Neural cell (in vitro differentiated cells): ENCODE results near the gene DPF1. TPM values are rescaled to one million over a fixed set of nuclear protein-coding genes. Genes with fewer than 3 reads are reported as not detected.

Source experiments
- H2AFZ ChIP-seq: fragments of 200-600, 300-800 bp; sonication (generic), shearing (Covaris generic); 2 replicates; pipeline ENCODE4 v1.6.0; 2014; ENCODE audit warnings: low read depth, mild to moderate bottlenecking, antibody characterized with exemption, low read length, moderate library complexity
- H3F3A ChIP-seq: fragments of 200-600 bp; shearing (Covaris generic); 2 replicates; pipeline ENCODE4 v1.6.1; 2016; ENCODE audit warnings: mild to moderate bottlenecking, moderate library complexity, mixed read lengths, antibody characterized with exemption, low read length; ENCODE audit not compliant: insufficient read depth, poor library complexity, severe bottlenecking
- H3K27ac ChIP-seq: fragments of 200-600, 300-800 bp; sonication (generic), shearing (Covaris generic); 2 replicates; pipeline ENCODE4 v1.5.1; 2014; ENCODE audit warnings: mild to moderate bottlenecking, low read length, moderate library complexity
- H3K27me3 ChIP-seq: fragments of 300-800, 200-600 bp; sonication (generic), shearing (Covaris generic); 2 replicates; pipeline ENCODE4 v1.6.0; 2014; ENCODE audit warnings: mild to moderate bottlenecking, low read depth, low read length, moderate library complexity; ENCODE audit not compliant: insufficient read depth
- H3K36me3 ChIP-seq: fragments of 300-800, 200-600 bp; sonication (generic), shearing (Covaris generic); 2 replicates; pipeline ENCODE4 v1.5.1; 2014; ENCODE audit warnings: mild to moderate bottlenecking, antibody characterized with exemption, low read length, moderate library complexity; ENCODE audit not compliant: insufficient read depth
- H3K4me2 ChIP-seq: fragments of 300-800, 200-600 bp; sonication (generic), shearing (Covaris generic); 2 replicates; pipeline ENCODE4 v1.6.0; 2014; ENCODE audit warnings: mild to moderate bottlenecking, low read length
- H3K4me3 ChIP-seq: fragments of 300-800, 200-600 bp; sonication (generic), shearing (Covaris generic); 2 replicates; pipeline ENCODE4 v1.5.1; 2014; ENCODE audit warnings: mild to moderate bottlenecking, low read length, moderate library complexity
- H3K79me2 ChIP-seq: fragments of 200-600 bp; shearing (Covaris generic); replicated peaks from 2 replicates; pipeline ENCODE4 v1.6.0; 2014; ENCODE audit warnings: mild to moderate bottlenecking, low read length, moderate library complexity; ENCODE audit not compliant: insufficient read depth
- H3K9ac ChIP-seq: fragments of 300-800, 200-600 bp; sonication (generic), shearing (Covaris generic); 2 replicates; pipeline ENCODE4 v1.6.1; 2016; ENCODE audit warnings: mild to moderate bottlenecking, low read length, mixed read lengths
- H3K9me2 ChIP-seq: fragments of 200-600 bp; shearing (Covaris generic); 2 replicates; pipeline ENCODE4 v1.6.1; 2016; ENCODE audit warnings: mild to moderate bottlenecking, low read length, mixed read lengths; ENCODE audit not compliant: insufficient read depth
- H3K9me3 ChIP-seq: fragments of 200-600, 300-800 bp; sonication (generic), shearing (Covaris generic); 2 replicates; pipeline ENCODE4 v1.6.1; 2016; ENCODE audit warnings: mild to moderate bottlenecking, mixed run types, low read length, moderate library complexity, mixed read lengths
- H4K20me1 ChIP-seq: fragments of 200-600 bp; shearing (Covaris generic); 2 replicates; pipeline ENCODE4 v1.6.1; 2016; ENCODE audit warnings: mild to moderate bottlenecking, mixed run types; ENCODE audit not compliant: insufficient read depth
- EP300 ChIP-seq: fragments of 450-650 bp; conservative IDR thresholded peaks from 2 replicates; pipeline ENCODE4 v1.6.1; 2014; ENCODE audit warnings: antibody characterized with exemption, mild to moderate bottlenecking, moderate library complexity; ENCODE audit not compliant: poor library complexity, severe bottlenecking
- EZH2 ChIP-seq: fragments of 200-600, 300-800 bp; shearing (Covaris generic), sonication (generic); IDR thresholded peaks from 2 replicates; pipeline ENCODE4 v1.6.1; 2014; ENCODE audit warnings: antibody characterized with exemption, low read length, borderline replicate concordance, mild to moderate bottlenecking; ENCODE audit not compliant: insufficient read depth, poor library complexity, severe bottlenecking
- MXI1 ChIP-seq: fragments of 450-650 bp; conservative IDR thresholded peaks from 2 replicates; pipeline ENCODE4 v1.6.1; 2014; ENCODE audit warnings: antibody characterized with exemption, mild to moderate bottlenecking; ENCODE audit not compliant: poor library complexity, severe bottlenecking
- POLR2AphosphoS5 ChIP-seq: IDR thresholded peaks from 2 replicates; pipeline ENCODE4 v1.6.1; 2012
- RAD21 ChIP-seq: fragments of 450-650 bp; conservative IDR thresholded peaks from 2 replicates; pipeline ENCODE4 v1.6.1; 2014; ENCODE audit warnings: antibody characterized with exemption, mild to moderate bottlenecking, moderate library complexity
- SMC3 ChIP-seq: fragments of 450-650 bp; conservative IDR thresholded peaks from 2 replicates; pipeline ENCODE4 v1.6.1; 2014; ENCODE audit warnings: antibody characterized with exemption, mild to moderate bottlenecking, moderate library complexity; ENCODE audit not compliant: poor library complexity
- TAF1 ChIP-seq: IDR thresholded peaks from 2 replicates; pipeline ENCODE4 v1.6.1; 2012; ENCODE audit warnings: low read depth
- polyA plus RNA-seq: library from polyadenylated mRNA; depleted of rRNA; stranded (reverse); fragments of >200 nt; gene quantifications from 2 replicates; pipeline ENCODE4 v1.2.3, GENCODE V29; 2014
- TF ChIP-seq, protein P1 (sequence below): fragments of 450-650 bp; IDR thresholded peaks from 2 replicates; pipeline ENCODE4 v1.5.1; 2014; ENCODE audit warnings: antibody characterized with exemption, mild to moderate bottlenecking, moderate library complexity; ENCODE audit not compliant: poor library complexity, severe bottlenecking
- TF ChIP-seq, protein P2 (sequence below): IDR thresholded peaks from 2 replicates; pipeline ENCODE4 v1.6.1; 2012; ENCODE audit warnings: borderline replicate concordance

DPF1 gene
- polyA plus RNA-seq, 1 donor from 2014 or later = 118 TPM

DNA sequence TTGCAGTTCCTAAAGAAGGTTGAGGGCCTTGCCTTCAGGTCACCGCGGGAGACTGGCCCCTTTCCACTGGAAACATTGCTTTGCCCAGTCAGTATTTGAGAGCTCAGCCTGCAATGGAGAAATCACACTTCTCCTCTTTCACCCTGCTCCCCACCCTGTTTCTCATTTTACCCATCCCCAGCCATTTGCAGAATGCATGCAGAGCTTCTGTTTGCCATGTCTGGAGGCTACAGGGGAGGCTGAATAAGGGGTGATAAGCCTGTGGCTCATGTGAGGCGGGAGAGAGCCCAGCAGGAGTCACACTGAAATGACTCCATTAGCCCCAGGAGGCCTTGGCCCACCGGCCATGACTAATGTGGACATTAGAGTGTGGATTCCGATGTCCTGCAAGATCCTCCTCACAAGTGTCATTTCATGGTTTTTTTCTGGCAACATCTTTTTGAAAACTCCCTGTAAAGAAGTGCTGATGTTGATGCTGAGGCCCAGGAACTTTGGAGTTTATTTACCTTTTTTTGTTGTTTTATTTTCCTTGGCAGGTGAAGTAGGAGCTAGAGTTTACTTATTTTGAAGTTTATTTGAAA, 46.7 kb upstream of the DPF1 start:
- H3K27ac ChIP-seq = no peak overlapping the region
- no peaks in the 10 kb centered on the region for H4K20me1 ChIP-seq
- no peaks in the 10 kb centered on the region for H3K79me2 ChIP-seq

DNA sequence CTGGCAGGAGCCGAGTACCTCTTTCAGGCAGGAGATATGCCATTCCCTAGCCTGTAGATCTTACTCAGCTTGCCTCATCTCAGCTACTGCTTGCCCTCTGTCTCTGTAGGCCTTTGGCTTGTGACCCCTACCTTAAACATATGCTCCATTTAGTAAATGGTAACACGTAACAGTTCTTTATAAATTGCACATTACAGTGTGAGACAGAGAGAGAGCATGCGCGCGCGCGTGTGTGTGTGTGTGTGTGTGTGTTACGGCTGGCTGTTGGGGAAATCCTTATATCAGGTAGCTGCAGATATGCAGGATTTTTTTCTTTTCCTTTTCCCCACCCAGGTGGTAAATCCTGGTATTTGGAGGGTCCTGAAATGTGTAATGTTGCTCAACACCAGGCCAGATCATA, 44.5 kb upstream of the DPF1 start:
- H3K27me3 ChIP-seq = no peaks in the 10 kb centered on the region
- H3K36me3 ChIP-seq = no peaks in the 10 kb centered on the region
- H4K20me1 ChIP-seq = no peaks in the 10 kb centered on the region
- no peak overlapping the region for H3K9ac ChIP-seq
- H3F3A ChIP-seq = no peaks in the 10 kb centered on the region
- no peak overlapping the region for H3K4me3 ChIP-seq
- H3K27ac ChIP-seq = no peak overlapping the region
- no peak overlapping the region for H3K4me2 ChIP-seq
- H2AFZ ChIP-seq = no peak overlapping the region
- H3K79me2 ChIP-seq = no peaks in the 10 kb centered on the region
- H3K9me3 ChIP-seq = no peaks in the 10 kb centered on the region
- TF ChIP-seq EP300 (no peak), POLR2AphosphoS5 (no peak), SMC3 (no peak), TAF1 (no peak), EZH2 (no peak), RAD21 (no peak), MXI1 (no peak)
- TF ChIP-seq, protein P1, sequence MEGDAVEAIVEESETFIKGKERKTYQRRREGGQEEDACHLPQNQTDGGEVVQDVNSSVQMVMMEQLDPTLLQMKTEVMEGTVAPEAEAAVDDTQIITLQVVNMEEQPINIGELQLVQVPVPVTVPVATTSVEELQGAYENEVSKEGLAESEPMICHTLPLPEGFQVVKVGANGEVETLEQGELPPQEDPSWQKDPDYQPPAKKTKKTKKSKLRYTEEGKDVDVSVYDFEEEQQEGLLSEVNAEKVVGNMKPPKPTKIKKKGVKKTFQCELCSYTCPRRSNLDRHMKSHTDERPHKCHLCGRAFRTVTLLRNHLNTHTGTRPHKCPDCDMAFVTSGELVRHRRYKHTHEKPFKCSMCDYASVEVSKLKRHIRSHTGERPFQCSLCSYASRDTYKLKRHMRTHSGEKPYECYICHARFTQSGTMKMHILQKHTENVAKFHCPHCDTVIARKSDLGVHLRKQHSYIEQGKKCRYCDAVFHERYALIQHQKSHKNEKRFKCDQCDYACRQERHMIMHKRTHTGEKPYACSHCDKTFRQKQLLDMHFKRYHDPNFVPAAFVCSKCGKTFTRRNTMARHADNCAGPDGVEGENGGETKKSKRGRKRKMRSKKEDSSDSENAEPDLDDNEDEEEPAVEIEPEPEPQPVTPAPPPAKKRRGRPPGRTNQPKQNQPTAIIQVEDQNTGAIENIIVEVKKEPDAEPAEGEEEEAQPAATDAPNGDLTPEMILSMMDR = no peak
- TF ChIP-seq, protein P2, sequence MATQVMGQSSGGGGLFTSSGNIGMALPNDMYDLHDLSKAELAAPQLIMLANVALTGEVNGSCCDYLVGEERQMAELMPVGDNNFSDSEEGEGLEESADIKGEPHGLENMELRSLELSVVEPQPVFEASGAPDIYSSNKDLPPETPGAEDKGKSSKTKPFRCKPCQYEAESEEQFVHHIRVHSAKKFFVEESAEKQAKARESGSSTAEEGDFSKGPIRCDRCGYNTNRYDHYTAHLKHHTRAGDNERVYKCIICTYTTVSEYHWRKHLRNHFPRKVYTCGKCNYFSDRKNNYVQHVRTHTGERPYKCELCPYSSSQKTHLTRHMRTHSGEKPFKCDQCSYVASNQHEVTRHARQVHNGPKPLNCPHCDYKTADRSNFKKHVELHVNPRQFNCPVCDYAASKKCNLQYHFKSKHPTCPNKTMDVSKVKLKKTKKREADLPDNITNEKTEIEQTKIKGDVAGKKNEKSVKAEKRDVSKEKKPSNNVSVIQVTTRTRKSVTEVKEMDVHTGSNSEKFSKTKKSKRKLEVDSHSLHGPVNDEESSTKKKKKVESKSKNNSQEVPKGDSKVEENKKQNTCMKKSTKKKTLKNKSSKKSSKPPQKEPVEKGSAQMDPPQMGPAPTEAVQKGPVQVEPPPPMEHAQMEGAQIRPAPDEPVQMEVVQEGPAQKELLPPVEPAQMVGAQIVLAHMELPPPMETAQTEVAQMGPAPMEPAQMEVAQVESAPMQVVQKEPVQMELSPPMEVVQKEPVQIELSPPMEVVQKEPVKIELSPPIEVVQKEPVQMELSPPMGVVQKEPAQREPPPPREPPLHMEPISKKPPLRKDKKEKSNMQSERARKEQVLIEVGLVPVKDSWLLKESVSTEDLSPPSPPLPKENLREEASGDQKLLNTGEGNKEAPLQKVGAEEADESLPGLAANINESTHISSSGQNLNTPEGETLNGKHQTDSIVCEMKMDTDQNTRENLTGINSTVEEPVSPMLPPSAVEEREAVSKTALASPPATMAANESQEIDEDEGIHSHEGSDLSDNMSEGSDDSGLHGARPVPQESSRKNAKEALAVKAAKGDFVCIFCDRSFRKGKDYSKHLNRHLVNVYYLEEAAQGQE = no peak
- no peaks in the 10 kb centered on the region for H3K9me2 ChIP-seq

More for the DNA sequence above, 46.7 kb upstream of the DPF1 start:
- Histone ChIP-seq H2AFZ (no peak overlapping the region), H3K36me3 (no peaks in the 10 kb centered on the region), H3K27me3 (no peaks in the 10 kb centered on the region), H3K4me2 (no peak overlapping the region), H3K9ac (no peak overlapping the region), H3F3A (no peaks in the 10 kb centered on the region), H3K9me3 (no peaks in the 10 kb centered on the region), H3K4me3 (no peak overlapping the region), H3K9me2 (no peaks in the 10 kb centered on the region)
- TF ChIP-seq TAF1 (no peak), EP300 (no peak)
- TF ChIP-seq, protein P1 = no peak
